ENCODE data around the gene METTL14.

- TF ChIP-seq CTCF (conservative IDR thresholded peaks at IDR 0.05; ENCODE audit: low read depth, low read length) (peak; percentile 47; the same call in 1 of the 2 replicates), EZH2phosphoT487 (IDR thresholded peaks at IDR 0.05; ENCODE audit: borderline replicate concordance, low read length) (no peak), EZH2 (IDR thresholded peaks at IDR 0.05; ENCODE audit: low read length, unreplicated experiment) (no peak)
Observed at GRCh38 chr4:118740869-118741268, 55.7 kb downstream of the METTL14 start.
